ENCODE data around the gene STK32B. TPM values are rescaled to one million over a fixed set of nuclear protein-coding genes. Genes with fewer than 3 reads are reported as not detected.

The STK32B gene
- total and polyA plus RNA-seq, 10 donors: 0.03 to 0.87 (median 0.36) TPM

- Histone ChIP-seq H3K9me3 (no peaks in the 10 kb centered on the region), H3K36me3 (no peaks in the 10 kb centered on the region), H3K4me1 (no peaks in the 10 kb centered on the region), H3K4me3 (no peak overlapping the region), H3K27ac (no peak overlapping the region), H3K27me3 (replicated peaks in 1 of 7) (no peaks in the 10 kb centered on the region)
- 87 to 92% (median 90%) methylated on average over 3 of the region's 3 CpGs for WGBS, 5 donors
- no peak for DNase-seq
- intact Hi-C loops (cut with DNase I; ENCODE audit: low total_unique reads): no loop called here
- TF ChIP-seq, protein P1, sequence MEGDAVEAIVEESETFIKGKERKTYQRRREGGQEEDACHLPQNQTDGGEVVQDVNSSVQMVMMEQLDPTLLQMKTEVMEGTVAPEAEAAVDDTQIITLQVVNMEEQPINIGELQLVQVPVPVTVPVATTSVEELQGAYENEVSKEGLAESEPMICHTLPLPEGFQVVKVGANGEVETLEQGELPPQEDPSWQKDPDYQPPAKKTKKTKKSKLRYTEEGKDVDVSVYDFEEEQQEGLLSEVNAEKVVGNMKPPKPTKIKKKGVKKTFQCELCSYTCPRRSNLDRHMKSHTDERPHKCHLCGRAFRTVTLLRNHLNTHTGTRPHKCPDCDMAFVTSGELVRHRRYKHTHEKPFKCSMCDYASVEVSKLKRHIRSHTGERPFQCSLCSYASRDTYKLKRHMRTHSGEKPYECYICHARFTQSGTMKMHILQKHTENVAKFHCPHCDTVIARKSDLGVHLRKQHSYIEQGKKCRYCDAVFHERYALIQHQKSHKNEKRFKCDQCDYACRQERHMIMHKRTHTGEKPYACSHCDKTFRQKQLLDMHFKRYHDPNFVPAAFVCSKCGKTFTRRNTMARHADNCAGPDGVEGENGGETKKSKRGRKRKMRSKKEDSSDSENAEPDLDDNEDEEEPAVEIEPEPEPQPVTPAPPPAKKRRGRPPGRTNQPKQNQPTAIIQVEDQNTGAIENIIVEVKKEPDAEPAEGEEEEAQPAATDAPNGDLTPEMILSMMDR (IDR thresholded peaks at IDR 0.05 in 8 of 11, conservative IDR thresholded peaks at IDR 0.05 in 3 of 11): no peak
- TF ChIP-seq POLR2A (IDR thresholded peaks at IDR 0.05): no peak
- TF ChIP-seq POLR2AphosphoS5 (IDR thresholded peaks at IDR 0.05): no peak
These were observed 396.5 kb downstream of the STK32B start for GRCh38 chr4:5447755-5448154.

DNA sequence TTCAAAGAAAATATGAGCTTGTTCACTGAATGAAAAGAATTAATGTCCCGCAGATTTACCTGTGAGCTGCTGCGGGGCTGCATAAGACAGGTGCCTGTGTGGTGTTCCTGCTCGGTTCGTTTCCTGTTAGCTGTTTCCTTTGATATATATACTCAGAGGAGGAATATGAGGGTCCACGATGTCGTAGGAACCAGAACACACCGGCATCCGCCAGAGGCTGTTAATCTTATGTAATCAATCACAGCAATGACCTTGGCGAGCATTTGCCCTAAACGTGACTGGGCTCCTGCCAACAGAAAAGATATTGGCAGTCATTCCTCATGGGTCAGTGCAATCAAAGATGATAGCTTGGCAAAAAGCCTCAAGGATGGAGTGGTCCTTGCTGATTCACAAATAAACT is 396.9 kb downstream of the STK32B start:
- no peaks in the 10 kb centered on the region for H3K27me3 ChIP-seq (replicated peaks in 1 of 7)
- H3K36me3 ChIP-seq: no peaks in the 10 kb centered on the region
- no peak for TF ChIP-seq POLR2A (IDR thresholded peaks at IDR 0.05)
- TF ChIP-seq, protein P1 (IDR thresholded peaks at IDR 0.05 in 8 of 11, conservative IDR thresholded peaks at IDR 0.05 in 3 of 11): no peak
- TF ChIP-seq POLR2AphosphoS5 (IDR thresholded peaks at IDR 0.05): no peak
- H3K4me1 ChIP-seq: no peaks in the 10 kb centered on the region
- no peak for DNase-seq
- no peak overlapping the region for H3K4me3 ChIP-seq
- WGBS, 5 donors: 60 to 81% (median 61%) methylated on average over 10 of the region's 10 CpGs
- intact Hi-C loops (cut with DNase I; ENCODE audit: low total_unique reads): no loop called here
- no peaks in the 10 kb centered on the region for H3K9me3 ChIP-seq
- no peak overlapping the region for H3K27ac ChIP-seq

DNA sequence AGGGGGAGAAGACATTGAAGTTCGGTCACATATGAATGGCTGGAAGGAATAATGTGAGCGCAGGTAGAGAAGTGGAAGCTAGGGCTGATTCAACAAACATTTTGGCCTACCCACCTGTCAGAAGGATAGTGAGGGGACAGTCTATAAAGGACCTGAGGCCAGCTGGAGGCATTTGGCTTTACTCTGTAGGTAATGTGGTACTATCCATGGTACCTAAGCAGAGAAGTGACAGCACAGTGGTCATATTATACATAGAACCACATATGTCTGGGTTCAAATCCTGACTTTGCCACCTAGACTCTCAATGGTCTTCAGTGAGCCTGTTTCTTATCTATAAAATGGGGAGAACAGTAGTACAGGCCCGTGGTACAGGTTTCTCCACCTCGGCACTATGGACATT is 400.0 kb downstream of the STK32B start:
- H3K36me3 ChIP-seq: no peaks in the 10 kb centered on the region
- H3K27ac ChIP-seq: no peak overlapping the region
- H3K4me1 ChIP-seq: no peaks in the 10 kb centered on the region
- H3K4me3 ChIP-seq: no peak overlapping the region
- H3K27me3 ChIP-seq (replicated peaks in 1 of 7): no peaks in the 10 kb centered on the region
- 85 to 95% (median 89%) methylated on average over 4 of the region's 4 CpGs for WGBS, 5 donors
- DNase-seq: no peak
- no peaks in the 10 kb centered on the region for H3K9me3 ChIP-seq
- TF ChIP-seq POLR2AphosphoS5 (IDR thresholded peaks at IDR 0.05) (no peak), POLR2A (IDR thresholded peaks at IDR 0.05) (no peak)
- TF ChIP-seq, protein P1 (IDR thresholded peaks at IDR 0.05 in 8 of 11, conservative IDR thresholded peaks at IDR 0.05 in 3 of 11): no peak
- intact Hi-C loops (cut with DNase I; ENCODE audit: low total_unique reads): no loop called here

- Histone ChIP-seq H3K4me3 (no peak overlapping the region), H3K9me3 (no peaks in the 10 kb centered on the region), H3K4me1 (no peaks in the 10 kb centered on the region), H3K36me3 (no peaks in the 10 kb centered on the region), H3K27me3 (replicated peaks in 1 of 7) (no peaks in the 10 kb centered on the region), H3K27ac (no peak overlapping the region)
- TF ChIP-seq, protein P1 (IDR thresholded peaks at IDR 0.05 in 8 of 11, conservative IDR thresholded peaks at IDR 0.05 in 3 of 11): no peak
- TF ChIP-seq POLR2A (IDR thresholded peaks at IDR 0.05): no peak
- TF ChIP-seq POLR2AphosphoS5 (IDR thresholded peaks at IDR 0.05): no peak
- DNase-seq: peak; percentile 48
- intact Hi-C loops (cut with DNase I; ENCODE audit: low total_unique reads): no loop called here
- 82 to 93% (median 90%) methylated on average over 7 of the region's 7 CpGs for whole genome bisulfite sequencing, 5 donors
These were observed 400.9 kb downstream of the STK32B start for GRCh38 chr4:5452156-5452555.

Data from spleen (tissue), 11 donors.